HG03175 (cell line): Measurements from ENCODE around the gene SP2.

ENCODE experiments used
- ATAC-seq: cut with Tn5 transposase; IDR thresholded peaks from one replicate; pipeline ENCODE4 v1.9.1; 2021; ENCODE audit warnings: mild to moderate bottlenecking, moderate library complexity; ENCODE audit not compliant: unreplicated experiment

SP2 gene

DNA sequence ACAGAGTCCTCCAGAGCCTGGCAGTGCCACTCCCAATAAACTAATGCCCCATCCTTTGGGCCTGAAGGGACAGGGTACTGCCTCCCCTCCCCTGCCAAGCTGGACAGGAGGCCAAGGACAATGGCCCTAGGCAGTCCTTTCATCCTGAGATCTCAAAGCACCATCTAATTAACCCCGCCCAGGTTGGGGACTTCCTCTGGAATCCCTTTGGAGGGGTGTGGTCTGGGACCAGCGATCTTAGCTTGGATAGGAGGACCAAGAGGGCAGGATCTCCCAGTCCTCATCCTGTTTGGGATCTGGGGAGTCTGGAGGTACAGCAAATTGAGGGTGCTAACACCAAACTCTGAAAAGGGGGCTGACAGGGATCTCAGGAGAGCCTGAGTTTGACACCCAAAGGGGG, 26.9 kb upstream of the SP2 start:
- no peak for ATAC-seq

DNA sequence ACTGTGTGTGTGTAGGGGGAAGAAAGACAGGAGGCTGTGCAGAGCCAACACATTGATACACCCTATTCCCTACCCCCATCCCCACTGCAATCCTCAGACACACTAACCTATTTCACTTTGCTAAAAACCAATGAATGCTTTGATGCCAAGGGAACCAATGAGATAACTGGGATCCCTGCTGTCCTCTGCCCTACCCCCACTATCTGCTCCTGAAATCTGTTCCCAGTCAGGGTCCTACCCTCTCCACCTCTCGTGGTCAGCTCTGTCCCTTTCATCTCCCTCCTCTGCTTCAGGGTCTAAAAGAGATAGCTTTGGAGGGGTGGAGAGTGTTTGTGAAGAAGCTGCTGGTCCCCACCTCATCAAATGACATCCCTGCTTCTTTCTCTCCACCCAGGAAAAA, 26.0 kb upstream of the SP2 start:
- ATAC-seq = no peak

DNA sequence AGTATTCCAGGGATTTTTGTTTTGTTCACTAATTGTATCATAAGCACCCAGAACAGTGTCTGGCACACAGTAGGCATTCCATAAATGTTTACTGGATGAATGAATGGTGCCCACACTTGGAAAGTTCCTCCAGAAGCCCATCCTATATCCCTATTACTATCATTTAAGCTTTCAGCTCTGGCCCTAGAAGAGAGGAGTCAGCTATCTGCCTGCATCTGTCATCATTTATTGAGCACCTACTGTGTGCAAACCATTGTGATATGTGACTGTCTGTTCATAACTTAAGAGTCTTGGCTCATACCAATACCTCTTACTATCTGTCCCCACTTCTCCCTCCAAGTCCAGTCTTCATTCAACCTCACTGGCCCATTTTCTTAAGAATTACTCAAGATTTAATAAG, 25.0 kb upstream of the SP2 start:
- no peak for ATAC-seq

DNA sequence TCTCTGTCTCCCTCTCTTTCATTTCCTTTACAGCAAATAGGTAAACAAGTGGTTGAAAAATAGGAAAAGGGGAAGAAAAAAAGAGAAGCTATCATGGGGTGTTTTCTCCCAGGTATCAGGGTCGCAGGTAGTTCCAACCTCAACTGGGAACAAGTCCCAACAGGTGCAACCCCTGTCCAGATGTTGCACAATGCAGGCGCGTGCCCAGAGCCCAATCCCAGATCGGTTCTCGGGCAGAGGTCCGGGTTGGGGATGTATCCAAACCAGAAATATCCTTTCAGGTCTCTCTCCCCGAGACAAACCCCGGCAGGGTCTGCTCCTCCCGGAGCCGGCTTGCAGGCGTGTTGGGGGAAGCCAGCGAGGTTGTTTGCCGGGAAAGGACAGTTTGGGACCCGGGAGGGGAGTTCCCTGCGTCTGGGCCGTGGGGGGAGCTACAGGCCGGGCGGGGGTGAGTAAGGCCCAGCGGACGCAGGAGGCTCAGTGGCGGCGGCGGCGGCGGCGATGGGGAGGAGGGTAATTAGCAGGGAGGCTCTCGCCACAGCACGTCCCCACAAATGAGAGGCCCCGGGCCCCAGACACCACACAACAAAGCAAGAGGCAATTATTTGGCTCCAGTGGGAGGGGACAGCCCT, 23.9 kb upstream of the SP2 start:
- no peak for ATAC-seq

DNA sequence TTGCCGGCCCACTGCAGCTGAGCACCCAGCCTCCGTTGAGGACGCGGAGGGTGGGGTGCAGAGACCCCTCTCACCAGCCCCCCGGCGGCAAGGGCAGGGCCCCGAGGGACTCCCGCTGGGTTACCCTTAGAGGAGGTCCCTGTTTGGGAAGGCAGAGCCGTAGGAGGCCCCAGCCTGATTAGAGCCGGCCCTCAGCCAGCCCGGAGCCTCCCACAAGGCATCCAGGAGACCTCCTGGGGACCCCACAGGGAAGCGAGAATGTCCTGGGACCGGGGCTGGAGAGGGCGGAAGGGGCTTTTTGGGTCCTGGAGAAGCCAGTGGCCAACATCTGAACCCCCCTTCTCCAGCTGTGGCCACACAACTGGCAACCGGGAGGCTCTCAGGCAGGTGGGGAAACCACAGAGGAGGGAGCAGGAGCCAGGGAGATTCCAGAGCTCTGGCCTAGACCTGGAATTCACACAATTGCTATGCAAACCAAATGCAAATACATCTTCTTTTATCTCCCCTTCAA, 23.3 kb upstream of the SP2 start:
- ATAC-seq = no peak

DNA sequence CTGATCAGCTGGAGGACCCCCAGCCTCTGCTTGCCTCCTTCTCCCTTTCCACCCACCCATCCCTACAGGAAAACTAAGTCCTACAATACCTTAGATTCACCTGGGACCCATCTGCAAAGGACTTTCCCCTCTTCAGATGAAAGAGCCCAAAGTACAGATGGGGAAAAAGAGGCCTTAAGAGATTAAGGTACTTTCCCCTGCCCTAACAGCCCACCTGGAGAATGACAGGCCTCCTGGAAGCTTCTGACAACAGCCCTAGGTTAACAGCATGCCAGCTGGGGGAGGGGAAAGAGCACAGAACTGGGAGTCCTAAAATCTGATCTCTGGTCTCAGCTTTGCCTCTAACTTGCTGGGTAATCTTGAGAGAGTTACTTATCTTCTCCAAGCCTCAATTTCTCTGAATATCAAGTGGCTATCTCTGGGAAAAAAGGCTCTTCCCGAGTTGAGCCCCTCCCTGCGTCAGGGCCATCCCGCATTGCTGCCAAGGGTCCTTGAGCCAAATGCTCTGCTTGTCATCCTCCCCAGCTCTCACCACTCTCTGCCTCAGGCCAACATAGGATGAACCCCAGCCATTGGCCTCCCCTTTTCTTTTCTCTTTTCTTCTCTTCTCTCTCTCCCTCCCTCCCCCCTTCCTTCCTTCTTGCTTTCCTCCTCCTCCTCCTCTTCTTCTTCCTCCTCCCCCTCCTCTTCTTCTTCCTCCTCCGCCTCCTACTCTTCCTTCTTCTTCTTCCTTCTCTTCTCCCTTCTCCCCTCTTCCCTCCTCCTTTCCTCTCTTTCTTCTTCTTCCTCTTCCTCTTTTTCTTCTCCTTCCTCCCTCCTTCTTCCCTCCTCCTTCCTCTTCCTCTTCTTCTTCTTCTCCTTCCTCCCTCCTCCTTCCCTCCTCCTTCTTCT, 22.6 kb upstream of the SP2 start:
- no peak for ATAC-seq

DNA sequence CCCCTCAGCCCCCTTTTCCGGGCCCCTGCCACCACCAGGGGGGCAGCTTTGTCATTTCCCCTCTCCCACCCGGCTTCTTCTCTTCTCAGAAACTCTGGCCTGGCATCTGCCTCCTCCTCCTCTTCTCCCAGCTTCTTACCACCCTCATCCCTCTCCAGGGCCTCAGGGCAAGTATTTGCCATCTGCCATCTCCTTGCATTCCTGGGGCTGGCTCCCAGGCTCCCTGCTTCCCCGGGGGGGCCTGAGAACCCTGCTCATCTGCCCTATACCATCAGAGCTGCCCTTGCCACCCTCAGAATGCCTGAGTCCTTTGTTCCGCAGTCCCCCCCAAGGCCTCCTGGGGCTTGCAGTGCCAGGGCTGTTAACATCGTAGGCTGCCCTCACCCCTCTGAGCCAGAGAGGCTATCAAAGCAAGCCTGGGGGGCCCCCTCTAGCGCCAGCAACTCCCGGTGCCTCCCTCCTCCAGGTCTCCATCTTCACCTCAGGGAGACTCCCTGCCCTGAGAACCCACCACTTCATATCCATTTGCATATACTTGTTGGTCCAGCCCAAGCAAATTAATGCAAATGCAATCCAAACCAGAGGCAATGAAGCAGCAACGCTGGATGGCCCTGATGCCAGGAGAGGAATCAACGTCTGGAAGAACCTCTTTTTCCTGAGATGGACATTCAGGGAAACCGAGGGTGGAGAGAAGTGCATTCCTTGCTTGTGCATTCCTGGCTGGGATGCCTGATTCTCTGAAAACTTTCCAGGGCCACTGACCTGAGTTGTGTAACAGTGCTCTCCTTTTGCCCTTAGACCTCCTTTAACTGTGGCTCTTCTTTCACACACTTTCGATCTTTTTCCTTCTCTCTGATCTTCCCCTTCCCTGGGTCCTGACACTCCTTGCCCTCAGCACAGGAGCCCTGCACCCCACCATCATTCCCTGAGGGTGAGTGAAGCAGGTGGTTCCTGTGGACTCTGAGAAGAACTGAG, 20.7 kb upstream of the SP2 start:
- ATAC-seq = no peak

DNA sequence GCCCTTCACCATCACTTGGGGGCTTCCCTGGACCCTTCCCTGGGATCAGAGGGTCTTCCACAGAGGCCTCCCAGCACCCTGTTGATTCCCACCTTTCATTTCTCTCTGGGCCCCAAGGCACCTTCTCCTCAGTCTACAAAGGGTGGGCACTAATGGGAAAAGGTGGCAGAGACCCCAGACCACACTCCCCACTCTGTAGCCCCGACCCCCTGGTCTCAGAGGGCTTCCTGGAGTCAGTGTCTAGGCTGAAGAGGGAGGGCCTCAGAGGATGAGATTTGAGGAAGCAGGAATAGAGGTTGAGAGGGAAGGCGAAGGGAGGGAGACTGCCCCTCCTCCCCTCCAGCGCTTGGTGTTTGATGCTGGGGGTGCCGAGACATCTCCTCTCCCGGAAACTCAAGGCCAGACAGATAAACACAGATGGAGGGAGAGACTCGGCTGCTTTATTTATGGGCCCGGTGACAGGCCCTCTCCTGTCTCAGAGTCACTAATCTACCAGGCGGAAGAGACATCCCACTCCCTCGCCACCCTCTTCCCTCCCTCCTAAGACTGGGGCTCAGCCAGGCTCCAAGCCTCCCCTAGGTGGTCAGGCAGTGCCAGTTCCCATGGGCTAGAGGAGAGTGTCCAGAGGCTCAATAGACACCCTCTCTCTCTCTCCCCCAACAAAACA, 18.5 kb upstream of the SP2 start:
- ATAC-seq = no peak

DNA sequence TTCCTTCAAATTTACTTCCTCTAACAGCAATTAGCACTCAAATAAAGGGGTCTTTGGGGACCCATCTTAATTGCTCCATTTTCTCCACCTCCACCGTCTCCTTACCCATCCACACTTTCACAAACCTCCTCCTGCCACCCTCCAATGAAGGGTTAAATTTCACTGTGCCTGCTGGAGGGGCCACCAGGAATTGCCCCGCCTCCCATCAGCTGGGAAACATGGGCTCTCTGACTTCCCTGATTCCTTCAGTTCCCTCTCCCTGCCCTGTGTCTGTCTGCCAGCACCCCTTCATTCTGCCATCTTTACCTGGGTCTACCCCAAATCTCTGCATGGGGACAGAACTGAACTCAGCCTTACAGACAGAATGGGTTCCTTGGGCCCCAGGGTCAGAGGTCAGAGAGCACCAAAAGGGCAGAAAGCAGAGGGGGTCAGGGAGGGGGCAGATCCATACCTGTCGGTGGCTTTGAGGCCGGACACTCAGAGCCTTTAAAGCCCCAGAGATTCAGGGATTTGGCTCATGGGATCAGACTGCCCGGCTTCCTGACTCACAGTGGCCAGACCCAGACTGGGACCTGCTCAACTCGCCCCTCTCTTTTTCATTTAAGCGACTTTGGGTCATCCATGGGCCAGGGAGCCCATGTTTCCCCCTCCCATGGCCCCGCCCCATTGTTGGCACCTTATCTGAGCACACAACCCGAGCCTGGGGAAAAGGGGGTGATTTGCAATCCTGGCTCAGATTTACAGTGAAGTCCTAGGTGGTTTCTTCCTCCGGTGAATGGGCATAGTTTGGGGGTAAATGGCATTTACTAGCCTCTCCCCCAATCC, 17.6 kb upstream of the SP2 start:
- no peak for ATAC-seq

DNA sequence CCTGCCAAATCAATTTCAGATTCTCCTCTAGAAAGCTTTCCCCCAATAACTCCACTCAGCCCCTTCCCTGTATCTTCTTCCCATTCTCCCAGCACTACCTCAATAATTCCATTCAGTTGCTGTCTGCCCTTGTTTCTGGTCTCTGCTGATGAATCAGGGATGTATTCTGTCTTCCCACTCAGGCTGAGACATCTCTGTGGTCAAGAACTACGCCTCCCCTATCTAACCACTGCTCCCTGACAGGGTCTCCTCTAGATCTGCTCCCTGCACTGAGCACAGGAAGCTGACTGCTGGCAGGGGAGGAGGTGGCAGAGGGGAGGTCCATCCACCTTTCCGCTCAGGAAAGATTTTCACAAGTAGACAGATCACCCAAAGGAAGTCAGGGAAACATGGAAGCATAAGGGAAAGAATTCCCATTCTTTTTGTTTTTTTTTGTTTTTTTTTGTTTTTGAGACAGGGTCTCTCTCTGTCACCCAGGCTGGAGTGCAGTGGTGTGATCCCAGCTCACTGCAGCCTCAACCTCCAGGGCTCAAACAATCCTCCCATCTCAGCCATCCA, 16.9 kb upstream of the SP2 start:
- no peak for ATAC-seq

DNA sequence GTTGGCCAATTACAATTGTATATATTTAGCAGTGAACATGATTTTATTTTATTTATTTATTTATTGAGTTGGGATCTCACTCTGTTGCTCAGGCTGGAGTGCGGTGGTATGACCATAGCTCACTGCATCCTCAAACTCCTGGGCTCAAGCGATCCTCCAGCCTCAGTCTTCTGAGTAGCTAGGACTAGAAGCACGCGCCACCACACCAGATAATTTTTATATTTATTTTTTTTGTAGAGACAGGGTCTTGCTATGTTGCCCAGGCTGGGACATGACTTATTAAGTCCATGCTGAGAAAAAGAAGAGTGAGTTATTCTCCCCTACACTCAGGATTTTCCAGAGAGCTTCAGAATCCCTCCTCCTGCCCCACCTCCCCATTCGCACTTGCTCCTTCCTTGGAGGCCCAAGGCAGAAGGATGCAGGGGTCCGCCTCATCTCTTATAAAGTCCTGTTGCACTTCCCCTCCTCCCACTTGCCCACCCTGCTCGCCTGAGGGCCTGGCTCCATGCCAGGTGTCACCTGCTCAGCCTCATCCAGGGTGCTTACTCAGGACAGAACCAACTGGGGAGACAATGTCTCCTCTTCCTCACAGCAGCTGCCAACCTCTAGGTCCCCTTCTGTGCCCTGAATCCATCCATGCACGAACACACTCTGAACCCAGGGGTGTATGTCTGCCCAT, 16.1 kb upstream of the SP2 start:
- no peak for ATAC-seq

DNA sequence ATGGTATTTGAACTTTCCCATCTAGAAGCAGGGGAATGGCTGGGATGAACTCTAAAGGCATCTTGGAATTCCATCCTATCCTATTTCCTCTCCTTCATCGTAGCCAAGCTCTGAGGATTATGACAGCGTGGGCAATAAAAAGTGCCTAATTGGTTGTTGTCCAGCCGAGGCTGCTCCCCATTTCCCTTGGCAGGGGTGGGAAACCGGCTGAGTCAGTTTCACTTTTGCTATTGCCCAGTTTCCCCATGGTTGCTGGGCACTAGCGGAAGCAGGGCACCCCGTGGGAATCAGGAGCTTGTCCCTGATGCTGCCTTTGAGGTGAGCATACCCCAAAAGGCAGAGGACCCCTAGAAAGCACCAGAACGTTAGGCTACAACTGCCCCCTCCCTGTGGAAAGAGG, 13.8 kb upstream of the SP2 start:
- ATAC-seq = no peak

DNA sequence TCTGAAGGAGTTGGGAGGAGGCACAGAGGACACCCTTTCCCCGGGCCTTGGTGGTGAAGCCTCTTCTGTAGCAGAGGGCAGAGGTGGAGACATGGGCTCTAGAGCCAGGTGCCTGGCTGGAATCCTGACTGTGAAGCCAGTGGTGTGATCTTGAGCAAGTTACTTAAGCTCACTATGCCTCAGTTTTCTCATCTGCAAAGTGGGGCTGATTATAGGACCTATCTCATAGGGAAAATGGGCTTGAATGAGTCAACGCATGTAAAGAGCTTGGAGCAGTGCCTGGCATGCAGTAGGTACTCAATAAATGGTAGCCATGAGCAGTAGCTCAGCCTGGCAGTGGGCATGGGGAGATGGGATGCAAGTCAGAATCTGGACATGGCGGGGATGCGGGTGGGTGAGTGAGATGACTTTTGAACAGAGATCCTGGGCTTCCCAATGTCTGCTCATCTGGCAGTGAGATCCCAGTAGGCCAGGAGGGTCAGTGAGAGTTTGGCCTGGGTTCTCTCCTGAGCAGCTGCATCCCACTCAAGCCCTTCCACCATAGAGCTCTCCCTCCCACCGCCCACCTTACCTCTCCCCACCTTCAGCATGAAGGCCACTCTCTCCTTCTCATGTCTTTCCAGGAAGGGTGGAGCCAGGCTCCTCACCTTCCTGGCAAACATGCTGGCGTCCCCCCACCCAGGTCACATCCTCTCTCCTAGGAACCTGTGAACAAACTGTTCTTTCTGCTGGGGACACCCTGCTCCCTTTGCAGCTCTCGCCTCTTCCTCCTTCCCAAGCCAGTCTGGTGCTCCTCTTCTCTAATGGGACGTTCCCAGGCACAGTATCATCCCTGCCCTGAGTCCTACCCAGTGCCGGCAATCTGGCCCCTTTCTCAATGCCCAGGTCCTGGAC, 13.1 kb upstream of the SP2 start:
- no peak for ATAC-seq

DNA sequence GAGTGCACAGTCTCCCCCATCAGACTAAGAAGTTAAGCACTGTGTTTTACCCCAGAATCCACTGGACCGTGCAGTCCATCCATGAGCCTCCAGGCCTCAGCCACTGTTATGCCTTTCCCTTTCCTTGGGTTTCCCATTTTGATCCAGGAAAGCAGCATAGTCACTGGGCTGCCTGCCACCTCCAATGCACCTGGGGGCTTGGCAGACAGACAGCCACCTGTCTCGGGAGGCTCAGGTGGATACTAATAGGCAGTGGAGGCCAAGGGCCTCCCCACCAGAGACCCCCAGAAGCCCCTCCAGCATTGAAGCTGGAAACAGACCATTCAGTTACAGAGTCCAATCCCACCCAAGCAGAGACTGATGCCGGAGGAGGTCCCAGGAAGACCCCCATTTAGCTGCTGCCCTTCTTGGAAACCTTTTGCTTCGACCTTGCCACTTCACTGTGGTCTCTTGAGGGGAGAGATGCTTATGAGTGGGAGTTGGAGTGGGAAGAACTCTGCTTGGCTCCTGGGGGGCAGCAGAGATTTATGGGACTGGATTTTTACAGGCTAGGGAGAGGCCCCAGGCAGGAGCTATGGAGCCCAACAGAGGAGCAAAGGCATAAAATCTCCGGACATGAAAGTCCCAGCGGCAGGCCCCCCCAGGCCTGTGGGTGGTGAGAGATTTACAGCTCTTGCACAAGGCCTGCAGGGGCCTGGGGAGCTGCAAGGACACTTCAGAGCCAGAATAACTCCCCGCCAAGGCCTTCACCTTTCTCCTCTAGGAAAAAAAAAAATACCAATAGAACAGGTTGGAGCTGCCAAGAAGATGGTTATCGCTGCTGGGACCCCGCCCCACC, 12.2 kb upstream of the SP2 start:
- no peak for ATAC-seq

DNA sequence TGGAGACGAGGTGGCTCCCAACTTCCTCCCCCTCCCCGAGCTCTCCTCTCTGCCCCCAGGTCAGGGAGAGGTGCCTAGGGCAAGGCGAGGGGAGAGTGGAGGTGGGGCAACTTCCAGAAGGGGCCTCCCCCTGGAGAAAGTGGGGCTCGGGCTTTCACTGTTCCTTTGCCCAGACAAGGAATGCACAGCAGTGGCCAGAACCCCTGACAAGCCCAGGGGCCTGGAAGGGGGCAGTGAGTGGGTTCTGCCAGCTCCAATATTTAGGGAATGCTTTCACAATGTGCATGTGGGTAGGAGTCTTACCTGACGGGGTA, 11.7 kb upstream of the SP2 start:
- ATAC-seq = no peak

DNA sequence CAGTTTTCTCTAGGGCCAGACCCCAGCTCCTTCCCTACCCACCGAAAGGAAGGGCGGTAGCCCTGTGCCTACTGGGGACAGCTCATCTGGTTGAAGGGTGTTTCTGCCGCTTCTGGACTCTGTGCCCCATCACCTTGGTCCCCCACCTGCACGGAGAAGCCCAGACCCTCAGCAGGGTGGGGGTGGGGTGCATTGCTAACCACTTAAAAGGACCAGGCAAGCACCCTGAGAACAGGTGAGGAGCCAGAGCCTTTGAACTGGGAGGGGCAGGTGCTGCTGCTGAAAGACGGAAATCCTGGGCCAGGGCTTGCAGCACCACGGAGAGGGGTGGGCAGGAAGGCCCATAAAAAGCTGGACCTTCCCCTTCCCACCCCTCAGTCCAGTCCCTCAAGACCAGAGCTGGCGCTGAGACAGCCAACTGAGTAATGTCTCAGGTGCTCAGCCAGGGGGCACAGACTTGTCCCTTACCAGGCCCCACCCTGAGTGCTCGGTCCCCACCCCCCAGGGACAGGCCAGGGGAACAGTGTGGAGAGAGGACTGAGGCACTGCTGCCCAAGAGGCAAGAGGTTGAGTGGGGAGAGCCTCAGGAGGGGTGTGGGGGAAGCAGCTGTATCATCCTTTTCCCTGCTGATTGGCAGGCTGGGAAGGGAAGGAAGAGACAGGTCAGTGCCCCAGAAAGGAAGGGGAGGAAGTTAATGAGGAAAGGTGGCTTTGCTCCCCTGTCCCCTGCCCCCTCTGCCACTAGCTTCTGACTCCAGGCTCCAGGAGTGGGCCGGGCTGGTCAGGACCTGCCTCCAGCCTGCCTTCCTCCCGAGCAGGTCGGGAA, 10.9 kb upstream of the SP2 start:
- no peak for ATAC-seq
